Measurements from ENCODE around the gene FER.

DNA sequence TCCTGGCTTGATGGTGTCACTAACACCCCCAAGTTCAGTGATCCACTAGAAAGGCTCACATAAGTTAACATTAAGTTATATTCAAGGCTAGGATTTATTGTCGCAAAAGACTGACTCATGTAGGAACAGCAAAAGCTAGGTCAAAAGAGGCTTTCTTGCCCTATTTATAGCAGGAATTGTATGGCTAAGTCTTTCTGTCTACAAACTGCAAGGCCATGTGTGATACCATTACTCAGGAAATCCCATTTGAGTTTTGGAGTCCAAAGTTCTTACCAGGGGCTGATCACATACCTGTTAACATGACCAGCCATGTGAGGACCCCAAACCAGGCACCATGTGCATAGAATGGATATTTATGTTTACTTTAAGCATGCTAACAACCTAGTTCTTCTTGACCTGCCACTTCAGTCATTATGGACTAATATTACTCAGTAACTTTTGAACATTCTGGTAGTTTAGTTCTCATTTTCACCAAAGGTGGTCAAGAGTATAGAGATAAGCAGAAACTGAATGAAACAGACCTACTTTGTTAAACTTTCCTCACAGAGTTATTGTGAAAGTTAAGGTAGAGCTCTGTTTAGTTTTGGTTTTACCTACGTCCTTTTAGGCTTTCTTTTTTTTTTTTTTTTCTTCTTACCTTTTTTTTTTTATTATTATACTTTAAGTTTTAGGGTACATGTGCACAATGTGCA lies 281.1 kb downstream of the FER start:
- TF ChIP-seq, protein P1, sequence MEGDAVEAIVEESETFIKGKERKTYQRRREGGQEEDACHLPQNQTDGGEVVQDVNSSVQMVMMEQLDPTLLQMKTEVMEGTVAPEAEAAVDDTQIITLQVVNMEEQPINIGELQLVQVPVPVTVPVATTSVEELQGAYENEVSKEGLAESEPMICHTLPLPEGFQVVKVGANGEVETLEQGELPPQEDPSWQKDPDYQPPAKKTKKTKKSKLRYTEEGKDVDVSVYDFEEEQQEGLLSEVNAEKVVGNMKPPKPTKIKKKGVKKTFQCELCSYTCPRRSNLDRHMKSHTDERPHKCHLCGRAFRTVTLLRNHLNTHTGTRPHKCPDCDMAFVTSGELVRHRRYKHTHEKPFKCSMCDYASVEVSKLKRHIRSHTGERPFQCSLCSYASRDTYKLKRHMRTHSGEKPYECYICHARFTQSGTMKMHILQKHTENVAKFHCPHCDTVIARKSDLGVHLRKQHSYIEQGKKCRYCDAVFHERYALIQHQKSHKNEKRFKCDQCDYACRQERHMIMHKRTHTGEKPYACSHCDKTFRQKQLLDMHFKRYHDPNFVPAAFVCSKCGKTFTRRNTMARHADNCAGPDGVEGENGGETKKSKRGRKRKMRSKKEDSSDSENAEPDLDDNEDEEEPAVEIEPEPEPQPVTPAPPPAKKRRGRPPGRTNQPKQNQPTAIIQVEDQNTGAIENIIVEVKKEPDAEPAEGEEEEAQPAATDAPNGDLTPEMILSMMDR (IDR thresholded peaks at IDR 0.05): no peak
- no peak for TF ChIP-seq POLR2AphosphoS5 (IDR thresholded peaks at IDR 0.05)
- no peak for TF ChIP-seq POLR2A (IDR thresholded peaks at IDR 0.05)
- TF ChIP-seq EP300 (IDR thresholded peaks at IDR 0.05): no peak
